Fibroblast of the aortic adventitia (primary cell): ENCODE measurements around the gene FBLN2. TPM values are rescaled to one million over a fixed set of nuclear protein-coding genes. Genes with fewer than 3 reads are reported as not detected.

Source experiments
- DNase-seq: peaks from one replicate; pipeline ENCODE4 v3.0.0-alpha.2; 2010; ENCODE audit warnings: low read depth
- H3K4me3 ChIP-seq: 2 replicates; pipeline ENCODE4 v1.5.1; 2011; ENCODE audit warnings: low read depth, mild to moderate bottlenecking, control low read depth, low read length, moderate library complexity
- CTCF ChIP-seq: IDR thresholded peaks from 2 replicates; pipeline ENCODE4 v1.5.1; 2011; ENCODE audit warnings: mild to moderate bottlenecking, low read length, control low read depth, inconsistent platforms; ENCODE audit not compliant: insufficient read depth
- total RNA-seq: library from RNA; depleted of rRNA; stranded (reverse); fragments of >200 nt; gene quantifications from 2 replicates; pipeline ENCODE4 v1.2.3, GENCODE V29; 2012; ENCODE audit warnings: low replicate concordance

Gene FBLN2
- total RNA-seq, 1 donor: 452 TPM

DNA sequence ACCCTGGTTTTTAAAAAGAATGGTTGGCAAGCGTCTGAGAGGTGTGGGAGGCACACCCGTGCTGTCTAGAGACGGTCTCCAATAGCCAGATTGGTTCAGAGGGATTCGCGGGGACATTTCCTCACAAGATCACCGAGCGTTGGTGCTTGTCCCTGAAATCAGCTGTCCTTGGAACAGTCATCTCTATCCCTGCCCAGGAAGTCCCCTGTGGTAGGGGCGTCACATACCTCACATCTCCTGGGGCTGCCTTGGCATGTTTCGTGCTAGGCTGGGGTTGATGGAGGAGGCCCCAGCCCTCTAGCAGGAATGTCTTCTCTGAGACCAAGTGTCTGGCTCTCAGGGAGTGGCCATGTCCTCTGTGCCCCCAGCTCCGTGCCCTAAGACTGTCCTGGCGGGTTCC is 6.8 kb downstream of the FBLN2 start:
- no peak for DNase-seq
- no peak for TF ChIP-seq CTCF
- H3K4me3 ChIP-seq: no peak overlapping the region

DNA sequence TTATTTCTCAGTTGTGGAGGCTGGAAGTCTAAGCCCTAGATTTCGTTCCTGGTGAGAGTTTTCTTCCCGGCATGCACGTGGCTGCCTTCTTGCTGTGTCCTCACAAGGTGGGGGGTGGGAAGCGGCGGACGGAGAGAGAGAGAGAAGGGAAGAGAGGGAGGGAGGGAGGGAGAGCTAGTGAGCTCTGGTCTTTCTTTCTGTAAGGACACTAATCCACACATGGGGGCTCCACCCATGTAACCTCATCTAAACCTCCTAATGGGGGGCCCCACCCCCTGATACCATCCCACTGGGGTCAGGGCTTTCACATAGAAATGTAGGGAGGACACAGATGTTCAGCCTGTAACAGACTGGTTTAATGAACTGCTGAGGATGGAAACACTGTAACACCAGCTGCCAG is 7.3 kb downstream of the FBLN2 start:
- no peak for DNase-seq
- TF ChIP-seq CTCF: no peak

GRCh38 chr3:13556917-13557316 is 8.0 kb downstream of the FBLN2 start:
- DNase-seq: no peak
- no peak for TF ChIP-seq CTCF
- H3K4me3 ChIP-seq: no peak overlapping the region

More for the DNA sequence above, 7.3 kb downstream of the FBLN2 start:
- no peak overlapping the region for H3K4me3 ChIP-seq

DNA sequence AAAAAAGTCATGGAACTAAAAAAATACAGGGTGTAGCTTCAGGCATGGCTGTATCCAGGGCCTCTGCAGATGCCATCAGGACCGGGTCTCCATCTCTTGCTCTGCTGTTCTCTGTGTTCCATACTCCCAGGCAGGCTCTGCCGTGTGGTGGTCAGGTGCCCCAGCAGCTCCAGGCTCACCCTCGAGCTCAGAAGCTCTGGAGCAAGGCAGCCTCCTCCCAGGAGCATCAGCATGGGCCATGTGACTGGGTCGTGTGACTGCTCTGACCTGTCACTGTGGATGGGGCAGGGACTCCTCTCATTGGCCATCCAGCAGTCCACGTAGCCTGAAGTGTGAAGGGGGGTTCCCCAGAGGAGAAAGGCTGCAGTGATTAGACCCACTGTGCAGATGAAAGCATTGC is 8.5 kb downstream of the FBLN2 start:
- DNase-seq: no peak
- H3K4me3 ChIP-seq: no peak overlapping the region
- no peak for TF ChIP-seq CTCF

DNA sequence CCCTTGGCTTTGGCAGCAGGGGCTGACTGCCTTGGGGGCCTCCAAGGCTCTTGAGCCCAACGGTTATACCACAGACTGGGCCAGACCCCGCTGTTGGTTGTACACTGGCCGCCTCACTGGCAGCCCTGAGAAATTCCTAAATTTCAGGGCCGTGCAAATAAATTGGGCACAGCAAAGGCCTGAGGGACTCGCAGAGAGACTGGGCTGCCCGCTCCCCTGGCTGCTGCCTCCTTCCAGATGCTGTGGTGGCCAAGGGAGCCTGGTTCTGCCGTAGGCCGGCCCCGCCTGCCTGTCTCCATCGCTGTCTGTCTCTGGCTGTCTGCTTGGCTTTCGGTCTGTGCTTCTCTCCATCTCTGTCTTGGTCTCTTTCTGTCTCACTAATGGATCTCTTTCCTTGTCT is 9.0 kb downstream of the FBLN2 start:
- no peak for TF ChIP-seq CTCF
- no peak for DNase-seq
- no peak overlapping the region for H3K4me3 ChIP-seq

GRCh38 chr3:13558651-13559050 is 9.7 kb downstream of the FBLN2 start:
- no peak overlapping the region for H3K4me3 ChIP-seq
- TF ChIP-seq CTCF: no peak
- no peak for DNase-seq

DNA sequence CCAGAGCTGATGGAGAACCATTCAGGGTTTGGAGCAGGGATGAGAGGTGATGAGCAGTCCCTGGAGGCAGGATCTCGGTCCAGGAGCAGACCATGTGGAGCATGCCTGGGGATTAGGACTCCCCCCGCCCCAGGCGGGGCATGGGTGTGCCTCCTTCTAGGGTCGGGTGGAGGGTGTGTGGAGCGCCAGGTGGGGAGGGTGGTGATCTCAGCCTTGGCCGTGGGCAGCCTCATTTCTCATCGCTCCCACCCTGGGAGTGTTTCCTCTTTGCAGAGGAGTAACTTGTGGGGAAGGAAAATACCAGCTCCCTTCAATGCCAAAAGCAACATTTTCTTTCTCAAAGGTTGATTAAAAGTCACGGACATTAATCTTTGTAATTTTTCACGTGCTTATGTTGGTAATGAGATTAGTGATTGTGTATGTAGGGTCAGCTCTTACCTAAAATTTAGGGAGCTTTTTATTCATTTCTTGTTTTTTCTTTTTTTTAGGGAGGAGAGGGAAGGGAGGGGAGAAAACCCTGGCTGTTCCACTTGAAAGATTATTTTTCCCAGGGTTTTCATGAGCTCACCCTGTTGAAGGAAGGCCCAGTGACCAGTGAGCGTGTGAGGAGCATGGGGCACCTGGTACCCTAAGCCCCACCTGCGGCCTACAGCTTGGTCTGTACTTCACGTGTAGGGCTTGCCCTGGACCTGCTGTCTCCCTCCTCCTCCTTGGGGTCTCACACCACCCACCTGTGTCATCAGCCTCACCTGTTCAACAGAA is 11.0 kb downstream of the FBLN2 start:
- no peak overlapping the region for H3K4me3 ChIP-seq
- TF ChIP-seq CTCF: no peak
- DNase-seq: peak; percentile 73
